ENCODE data around the gene CCBE1.

CCBE1 gene

GRCh38 chr18:59437851-59438569 lies 259.2 kb downstream of the CCBE1 start:
- TF ChIP-seq CEBPB (IDR thresholded peaks at IDR 0.05) (no peak), FOXM1 (IDR thresholded peaks at IDR 0.05; ENCODE audit: borderline replicate concordance, low read depth) (no peak), TEAD4 (IDR thresholded peaks at IDR 0.05) (no peak), RAD21 (IDR thresholded peaks at IDR 0.05; ENCODE audit: low read depth) (no peak), TAF1 (IDR thresholded peaks at IDR 0.05; ENCODE audit: low read depth) (no peak), TCF12 (IDR thresholded peaks at IDR 0.05; ENCODE audit: low read depth) (no peak), EP300 (IDR thresholded peaks at IDR 0.05; ENCODE audit: borderline replicate concordance) (no peak), ZBTB7A (IDR thresholded peaks at IDR 0.05; ENCODE audit: low read depth) (no peak), CREB1 (IDR thresholded peaks at IDR 0.05; ENCODE audit: low read depth) (no peak), YY1 (IDR thresholded peaks at IDR 0.05; ENCODE audit: low read depth) (no peak), MAX (IDR thresholded peaks at IDR 0.05) (no peak)

- no peak for TF ChIP-seq ZBTB7A (IDR thresholded peaks at IDR 0.05; ENCODE audit: low read depth)
- TF ChIP-seq EGR1 (IDR thresholded peaks at IDR 0.05): no peak
- TF ChIP-seq TCF12 (IDR thresholded peaks at IDR 0.05; ENCODE audit: low read depth): no peak
- no peak for TF ChIP-seq MAX (IDR thresholded peaks at IDR 0.05)
- TF ChIP-seq EP300 (IDR thresholded peaks at IDR 0.05; ENCODE audit: borderline replicate concordance): no peak
- no peak for TF ChIP-seq FOXM1 (IDR thresholded peaks at IDR 0.05; ENCODE audit: borderline replicate concordance, low read depth)
- TF ChIP-seq TAF1 (IDR thresholded peaks at IDR 0.05; ENCODE audit: low read depth): no peak
- no peak for TF ChIP-seq REST (IDR thresholded peaks at IDR 0.05; ENCODE audit: low read depth)
- no peak for TF ChIP-seq YY1 (IDR thresholded peaks at IDR 0.05; ENCODE audit: low read depth)
- no peak for TF ChIP-seq NFIC (IDR thresholded peaks at IDR 0.05)
- TF ChIP-seq RAD21 (IDR thresholded peaks at IDR 0.05; ENCODE audit: low read depth): no peak
- no peak for TF ChIP-seq TEAD4 (IDR thresholded peaks at IDR 0.05)
- no peak for TF ChIP-seq USF1 (IDR thresholded peaks at IDR 0.05)
- TF ChIP-seq CREB1 (IDR thresholded peaks at IDR 0.05; ENCODE audit: low read depth): no peak
- TF ChIP-seq CEBPB (IDR thresholded peaks at IDR 0.05): no peak
These were observed 264.2 kb downstream of the CCBE1 start for GRCh38 chr18:59432803-59433597.

GRCh38 chr18:59431131-59431530 lies 266.1 kb downstream of the CCBE1 start:
- TF ChIP-seq FOXM1 (IDR thresholded peaks at IDR 0.05; ENCODE audit: borderline replicate concordance, low read depth): no peak
- no peak for TF ChIP-seq EP300 (IDR thresholded peaks at IDR 0.05; ENCODE audit: borderline replicate concordance)
- TF ChIP-seq TEAD4 (IDR thresholded peaks at IDR 0.05): no peak
- TF ChIP-seq USF1 (IDR thresholded peaks at IDR 0.05): no peak
- TF ChIP-seq YY1 (IDR thresholded peaks at IDR 0.05; ENCODE audit: low read depth): no peak
- TF ChIP-seq CREB1 (IDR thresholded peaks at IDR 0.05; ENCODE audit: low read depth): no peak
- no peak for TF ChIP-seq CEBPB (IDR thresholded peaks at IDR 0.05)
- no peak for TF ChIP-seq EGR1 (IDR thresholded peaks at IDR 0.05)
- no peak for TF ChIP-seq MAX (IDR thresholded peaks at IDR 0.05)
- TF ChIP-seq TAF1 (IDR thresholded peaks at IDR 0.05; ENCODE audit: low read depth): no peak
- TF ChIP-seq NFIC (IDR thresholded peaks at IDR 0.05): no peak
- TF ChIP-seq ZBTB7A (IDR thresholded peaks at IDR 0.05; ENCODE audit: low read depth): no peak
- no peak for TF ChIP-seq REST (IDR thresholded peaks at IDR 0.05; ENCODE audit: low read depth)
- no peak for TF ChIP-seq TCF12 (IDR thresholded peaks at IDR 0.05; ENCODE audit: low read depth)
- no peak for TF ChIP-seq RAD21 (IDR thresholded peaks at IDR 0.05; ENCODE audit: low read depth)

GRCh38 chr18:59429608-59430007 lies 267.6 kb downstream of the CCBE1 start:
- TF ChIP-seq NFIC (IDR thresholded peaks at IDR 0.05): no peak

GRCh38 chr18:59428018-59428417 lies 269.2 kb downstream of the CCBE1 start:
- TF ChIP-seq NFIC (IDR thresholded peaks at IDR 0.05) (no peak), RAD21 (IDR thresholded peaks at IDR 0.05; ENCODE audit: low read depth) (no peak), EGR1 (IDR thresholded peaks at IDR 0.05) (no peak), CEBPB (IDR thresholded peaks at IDR 0.05) (no peak), FOXM1 (IDR thresholded peaks at IDR 0.05; ENCODE audit: borderline replicate concordance, low read depth) (no peak), REST (IDR thresholded peaks at IDR 0.05; ENCODE audit: low read depth) (no peak), TCF12 (IDR thresholded peaks at IDR 0.05; ENCODE audit: low read depth) (no peak)

Data from Ishikawa (cell line).